Superior temporal gyrus (tissue), 1 donor: ENCODE data around the gene ATP13A3.

Experiments used
- DNase-seq: peaks from one replicate; pipeline ENCODE4 v3.0.0-alpha.2; 2016; ENCODE audit errors: extremely low spot score

ATP13A3 gene

GRCh38 chr3:194475138-194475932 is 11.5 kb downstream of the ATP13A3 start:
- DNase-seq, result no peak

- no peak for DNase-seq
These were observed 12.1 kb downstream of the ATP13A3 start for GRCh38 chr3:194474675-194475074.

GRCh38 chr3:194472290-194472920 is 14.4 kb downstream of the ATP13A3 start:
- peak; percentile 90 for DNase-seq

GRCh38 chr3:194471863-194472262 is 14.9 kb downstream of the ATP13A3 start:
- DNase-seq, result no peak

GRCh38 chr3:194470615-194471014 is 16.2 kb downstream of the ATP13A3 start:
- DNase-seq, result no peak

- DNase-seq, result no peak
These were observed 16.8 kb downstream of the ATP13A3 start for GRCh38 chr3:194469977-194470376.

GRCh38 chr3:194468086-194468485 is 18.7 kb downstream of the ATP13A3 start:
- no peak for DNase-seq

- DNase-seq, result no peak
These were observed 19.9 kb downstream of the ATP13A3 start for GRCh38 chr3:194466761-194467356.

GRCh38 chr3:194465920-194466570 is 20.8 kb downstream of the ATP13A3 start:
- no peak for DNase-seq

GRCh38 chr3:194465246-194465645 is 21.6 kb downstream of the ATP13A3 start:
- DNase-seq, result no peak

GRCh38 chr3:194464692-194465091 is 22.1 kb downstream of the ATP13A3 start:
- no peak for DNase-seq

GRCh38 chr3:194462936-194463335 is 23.9 kb downstream of the ATP13A3 start:
- no peak for DNase-seq

GRCh38 chr3:194460566-194460965 is 26.2 kb downstream of the ATP13A3 start:
- DNase-seq, result no peak

GRCh38 chr3:194458131-194458530 is 28.7 kb downstream of the ATP13A3 start:
- no peak for DNase-seq

GRCh38 chr3:194455481-194455880 is 31.3 kb downstream of the ATP13A3 start:
- DNase-seq, result no peak

GRCh38 chr3:194450341-194450740 is 36.5 kb downstream of the ATP13A3 start:
- DNase-seq, result no peak

- DNase-seq, result no peak
These were observed 36.9 kb downstream of the ATP13A3 start for GRCh38 chr3:194449913-194450312.

- DNase-seq, result no peak
These were observed 39.1 kb downstream of the ATP13A3 start for GRCh38 chr3:194447657-194448056.

GRCh38 chr3:194447161-194447560 is 39.6 kb downstream of the ATP13A3 start:
- DNase-seq, result no peak

- no peak for DNase-seq
These were observed 40.0 kb downstream of the ATP13A3 start for GRCh38 chr3:194446754-194447153.

GRCh38 chr3:194446172-194446571 is 40.6 kb downstream of the ATP13A3 start:
- DNase-seq, result no peak

GRCh38 chr3:194443901-194444300 is 42.9 kb downstream of the ATP13A3 start:
- DNase-seq, result no peak
